NCI-H345 (cell line): Measurements from ENCODE around the gene TSPYL1.
A peak's percentile ranks its signal among the peaks of the same experiment; 100 is the strongest.

Source experiments
- DNase-seq: peaks from one replicate; lab custom pipeline; 2025; lab: John Stamatoyannopoulos, UW

The TSPYL1 gene

GRCh38 chr6:116256694-116257093, 23.0 kb downstream of the TSPYL1 start:
- DNase-seq = no peak

GRCh38 chr6:116255246-116255800, 24.4 kb downstream of the TSPYL1 start:
- DNase-seq = no peak

GRCh38 chr6:116254297-116255056, 25.3 kb downstream of the TSPYL1 start:
- DNase-seq = no peak

DNA sequence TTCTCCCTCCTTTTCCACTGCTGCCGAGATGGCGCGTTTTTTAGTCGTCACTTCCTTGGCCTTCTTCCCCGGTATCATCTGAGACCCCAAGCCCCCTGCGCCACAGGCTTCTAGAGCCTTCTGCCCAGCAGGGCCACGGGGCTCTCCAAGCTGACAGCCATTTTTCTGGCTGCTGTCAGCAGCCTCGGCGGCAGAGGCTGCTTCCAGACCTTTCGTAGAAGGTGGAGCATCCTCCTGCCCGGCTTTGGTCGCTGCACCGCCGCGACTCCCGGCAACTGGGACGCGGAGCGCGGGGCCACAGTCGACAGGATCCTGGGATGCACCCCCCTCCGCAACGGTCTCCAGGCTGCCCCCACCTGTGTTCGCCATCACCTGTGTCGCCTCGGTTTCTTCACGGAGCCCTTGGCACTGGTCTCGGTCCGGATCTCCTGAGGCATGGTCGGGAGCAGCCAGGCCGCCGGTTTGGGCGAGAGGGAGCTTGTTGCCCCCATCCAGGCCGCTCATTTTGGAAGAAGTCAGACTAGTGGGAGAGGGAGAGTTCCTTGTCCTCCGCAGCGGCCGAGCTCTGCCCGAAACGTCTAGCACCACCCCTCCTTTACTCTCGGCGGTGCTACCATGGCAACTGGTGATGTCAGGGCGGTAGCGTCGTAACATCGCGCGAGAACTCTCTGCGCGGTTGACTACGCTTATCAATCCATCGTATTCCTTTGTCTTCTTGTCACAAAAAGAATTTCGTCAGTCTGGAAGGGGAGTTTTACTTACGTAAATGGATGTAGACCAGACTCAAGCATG, 26.0 kb downstream of the TSPYL1 start, which contains the start of gene TSPYL4:
TSPYL4 (minus strand) TSS at position 571 of the 792 bp plus-strand sequence; CDS start at position 504, 67 bp downstream.
- DNase-seq = peak; percentile 97

- no peak for DNase-seq
These were observed 26.6 kb downstream of the TSPYL1 start for GRCh38 chr6:116253188-116253504.

DNA sequence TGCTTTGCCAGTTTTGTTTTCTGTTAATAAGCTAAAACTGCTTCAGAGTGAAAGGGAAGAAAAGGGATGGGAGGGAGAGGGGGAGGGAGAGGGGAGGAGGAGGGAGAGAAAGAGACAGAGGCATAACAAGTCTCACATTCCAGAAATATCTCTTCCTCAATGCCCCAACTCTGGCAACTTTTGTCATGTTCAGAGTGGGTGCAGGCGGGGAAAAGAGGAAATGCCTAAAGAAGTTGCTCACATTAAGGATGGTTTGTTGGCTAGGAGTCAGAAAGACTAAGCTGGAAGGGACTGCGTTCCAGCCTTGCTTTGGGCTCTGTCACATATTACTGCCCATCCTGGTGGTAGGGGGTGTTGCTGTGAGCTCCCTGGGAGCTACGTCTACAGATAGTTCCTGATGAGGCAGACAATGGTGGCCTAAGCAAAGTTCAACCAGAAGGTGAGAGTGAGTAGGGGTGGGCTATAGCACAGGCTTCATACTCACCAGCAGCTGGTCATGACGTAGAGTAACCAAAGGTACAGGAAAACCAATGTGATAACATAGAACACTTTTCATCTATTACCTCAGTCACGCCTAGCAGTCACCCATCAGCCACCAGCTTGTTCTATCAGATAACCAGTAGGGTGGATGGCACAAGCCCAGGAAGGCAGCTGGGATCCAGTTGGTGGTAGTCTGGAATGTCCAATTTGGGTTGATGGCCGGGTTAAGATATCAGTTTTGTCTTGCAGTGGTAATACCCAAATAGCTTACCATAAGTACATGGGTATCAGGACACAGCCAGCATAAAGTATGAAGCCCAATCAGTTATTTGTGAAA, 28.0 kb downstream of the TSPYL1 start:
- no peak for DNase-seq

- DNase-seq = no peak
These were observed 31.2 kb downstream of the TSPYL1 start for GRCh38 chr6:116248577-116248976.

DNA sequence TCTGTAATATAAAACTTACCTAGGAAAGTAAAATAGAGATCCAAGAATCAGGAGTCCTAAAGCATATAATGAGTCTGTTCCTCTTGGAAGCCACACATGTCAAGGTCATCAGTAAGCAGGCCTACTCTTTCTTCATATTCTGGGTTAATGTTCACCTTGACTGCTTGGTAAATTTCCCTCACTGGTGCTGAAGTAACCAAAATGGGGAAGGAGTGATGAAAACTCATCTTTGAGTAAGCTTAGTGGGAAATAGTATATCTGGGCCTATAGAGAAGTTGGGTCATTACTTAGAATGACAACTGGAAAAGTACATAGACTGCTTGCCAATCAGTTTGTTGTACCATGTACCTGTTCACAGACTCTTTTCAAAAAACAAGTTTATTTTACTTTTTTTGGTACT, 32.4 kb downstream of the TSPYL1 start:
- DNase-seq = no peak

DNA sequence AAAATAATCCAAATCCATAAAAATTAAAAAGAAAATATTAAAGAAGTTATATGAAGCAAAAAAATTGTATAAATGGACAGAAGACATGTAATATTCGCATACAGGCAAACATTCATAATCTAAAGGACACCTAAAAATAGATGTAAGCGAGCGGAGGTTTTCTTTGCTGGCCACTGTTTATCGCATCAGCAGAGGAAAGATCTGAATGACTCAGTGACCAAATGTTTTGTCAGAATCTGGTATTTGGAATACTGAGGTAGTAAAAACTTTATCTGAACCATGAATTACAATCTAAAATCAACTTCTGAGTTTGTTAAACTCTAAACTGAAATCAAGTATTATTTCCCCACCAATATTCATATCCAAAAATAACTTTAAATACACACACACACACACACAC, 33.6 kb downstream of the TSPYL1 start:
- no peak for DNase-seq

- peak; percentile 40 for DNase-seq
These were observed 35.4 kb downstream of the TSPYL1 start for GRCh38 chr6:116244284-116244683.

DNA sequence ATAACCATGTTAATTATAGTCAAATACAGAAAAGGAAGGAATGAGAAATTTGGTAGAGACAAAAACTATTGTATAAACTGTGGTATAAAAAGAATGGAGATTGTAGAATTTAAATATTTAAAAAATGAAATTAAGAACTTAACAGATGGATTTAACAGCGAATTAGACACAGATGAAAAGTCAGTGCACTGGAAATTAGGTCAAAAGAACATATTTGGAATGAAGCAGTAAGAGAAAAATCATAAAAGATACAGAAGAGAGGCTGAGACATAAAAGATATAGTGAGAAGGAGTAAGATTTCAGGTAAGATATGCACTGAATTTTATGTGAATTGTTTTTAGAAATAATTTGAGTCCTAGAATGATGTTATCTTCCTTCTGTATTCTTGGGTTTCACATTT, 39.9 kb downstream of the TSPYL1 start:
- no peak for DNase-seq

GRCh38 chr6:116239256-116239655, 40.5 kb downstream of the TSPYL1 start:
- DNase-seq = no peak

- no peak for DNase-seq
These were observed 41.6 kb downstream of the TSPYL1 start for GRCh38 chr6:116238083-116238482.

GRCh38 chr6:116234689-116235088, 45.0 kb downstream of the TSPYL1 start:
- no peak for DNase-seq

GRCh38 chr6:116229287-116229913, 50.3 kb downstream of the TSPYL1 start:
- DNase-seq = no peak
